HepG2 (cell line): ENCODE results near the gene MT1F. TPM values are rescaled to one million over a fixed set of nuclear protein-coding genes. Genes with fewer than 3 reads are reported as not detected.

Experiments
- BATF2 ChIP-seq: sonication (generic); formaldehyde crosslinking; IDR thresholded peaks from 2 replicates; pipeline ENCODE4 v1.8.0; 2022; ENCODE audit warnings: mild to moderate bottlenecking, missing genetic modification reagents, moderate library complexity
- CEBPB ChIP-seq: IDR thresholded peaks from 2 replicates; pipeline ENCODE4 v1.6.1; 2011; ENCODE audit warnings: low read depth, low read length, improper control_type of control experiment, borderline replicate concordance
- DRAP1 ChIP-seq: IDR thresholded peaks from 2 replicates; pipeline ENCODE4 v1.6.1; 2016; ENCODE audit warnings: missing genetic modification reagents, missing compliant biosample characterization
- HMGXB4 ChIP-seq, 2 experiments: sonication (generic) in 1 of 2; formaldehyde crosslinking in 1 of 2; IDR thresholded peaks; 2 replicates each; pipeline versions ENCODE4 v1.4.0 to v1.6.1; 2018 to 2020; ENCODE audit warnings: missing genetic modification reagents in 2 of 2, borderline replicate concordance in 1 of 2, low read depth in 1 of 2, mild to moderate bottlenecking in 1 of 2, missing biosample characterization in 1 of 2
- HOXA7 ChIP-seq: sonication (generic); formaldehyde crosslinking; IDR thresholded peaks from 2 replicates; pipeline ENCODE4 v1.8.1; 2022; ENCODE audit warnings: mild to moderate bottlenecking, missing genetic modification reagents, moderate library complexity
- HOXA9 ChIP-seq: sonication (generic); formaldehyde crosslinking; IDR thresholded peaks from 2 replicates; pipeline ENCODE4 v1.8.1; 2022; ENCODE audit warnings: missing genetic modification reagents, mild to moderate bottlenecking, moderate library complexity, borderline replicate concordance
- HOXD1 ChIP-seq: sonication (generic); formaldehyde crosslinking; IDR thresholded peaks from 2 replicates; pipeline ENCODE4 v1.5.0; 2020; ENCODE audit warnings: missing genetic modification reagents
- IRX3 ChIP-seq: sonication (generic); formaldehyde crosslinking; IDR thresholded peaks from 2 replicates; pipeline ENCODE4 v1.8.1; 2023; ENCODE audit warnings: mild to moderate bottlenecking, low read depth, missing genetic modification reagents, borderline replicate concordance
- JUN ChIP-seq: sonication (generic); formaldehyde crosslinking; IDR thresholded peaks from 2 replicates; pipeline ENCODE4 v1.4.0; 2020; ENCODE audit warnings: mild to moderate bottlenecking, missing genetic modification reagents
- KDM1A ChIP-seq: IDR thresholded peaks from 2 replicates; pipeline ENCODE4 v1.6.1; 2016; ENCODE audit warnings: missing compliant biosample characterization
- KLF13 ChIP-seq: sonication (generic); formaldehyde crosslinking; IDR thresholded peaks from 2 replicates; pipeline ENCODE4 v1.4.0; 2020; ENCODE audit warnings: mild to moderate bottlenecking, missing genetic modification reagents
- KMT2B ChIP-seq: IDR thresholded peaks from 2 replicates; pipeline ENCODE4 v1.6.1; 2016; ENCODE audit warnings: missing genetic modification reagents, missing compliant biosample characterization
- MIXL1 ChIP-seq: IDR thresholded peaks from 2 replicates; pipeline ENCODE4 v1.6.1; 2016
- SMARCE1 ChIP-seq: fragments of 450-650 bp; IDR thresholded peaks from 2 replicates; pipeline ENCODE4 v1.6.1; 2017; ENCODE audit warnings: borderline replicate concordance
- SOX5 ChIP-seq: IDR thresholded peaks from 2 replicates; pipeline ENCODE4 v1.6.1; 2016; ENCODE audit warnings: borderline replicate concordance
- TAF1 ChIP-seq: sonication (generic); formaldehyde crosslinking; IDR thresholded peaks from 2 replicates; pipeline ENCODE4 v1.4.0; 2020; ENCODE audit warnings: missing genetic modification reagents
- ZBTB38 ChIP-seq: sonication (generic); formaldehyde crosslinking; IDR thresholded peaks from 2 replicates; pipeline ENCODE4 v1.5.1; 2020; ENCODE audit warnings: mild to moderate bottlenecking, missing genetic modification reagents
- ZNF224 ChIP-seq: sonication (generic); formaldehyde crosslinking; IDR thresholded peaks from 2 replicates; pipeline ENCODE4 v1.5.0; 2020; ENCODE audit warnings: mild to moderate bottlenecking, missing genetic modification reagents
- ZNF354B ChIP-seq: sonication (generic); formaldehyde crosslinking; IDR thresholded peaks from 2 replicates; pipeline ENCODE4 v1.8.0; 2022; ENCODE audit warnings: mild to moderate bottlenecking, missing genetic modification reagents
- polyA plus RNA-seq, 8 experiments: library from polyadenylated mRNA; depleted of rRNA in 3 of 8; stranded (reverse) in 7 of 8; unstranded in 1 of 8; fragments of >200 nt; fragmentation: Illumina TruSeq in 4 of 8; extraction: Trizol in 4 of 8; gene quantifications; 2 replicates each; pipeline versions ENCODE4 v1.2.1 to v1.2.3, GENCODE V29; 2011 to 2016; ENCODE audit warnings: low read depth in 4 of 8, missing spikeins in 1 of 8, mixed read lengths in 1 of 8; ENCODE audit not compliant: insufficient read depth in 1 of 8
- total RNA-seq, 5 experiments: library from RNA; depleted of rRNA; stranded (reverse); fragments of >200 nt; fragmentation: Illumina TruSeq; extraction: Trizol; gene quantifications; 2 replicates each; pipeline ENCODE4 v1.2.3, GENCODE V29; 2016; ENCODE audit warnings: low read depth in 1 of 5
- TF ChIP-seq, protein P1 (sequence below): sonication (generic); formaldehyde crosslinking; IDR thresholded peaks from 2 replicates; pipeline ENCODE4 v1.5.0; 2020; ENCODE audit warnings: missing genetic modification reagents
- TF ChIP-seq, protein P2 (sequence below): sonication (generic); formaldehyde crosslinking; IDR thresholded peaks from 2 replicates; pipeline ENCODE4 v1.8.0; 2022; ENCODE audit warnings: missing genetic modification reagents, mild to moderate bottlenecking, inconsistent platforms, borderline replicate concordance

MT1F gene
- total and polyA plus RNA-seq, 2 of the 13 experiments (the other 11 are each of a cell fraction or from before 2014, with no cell fraction given), result 1.9 to 169 TPM

DNA sequence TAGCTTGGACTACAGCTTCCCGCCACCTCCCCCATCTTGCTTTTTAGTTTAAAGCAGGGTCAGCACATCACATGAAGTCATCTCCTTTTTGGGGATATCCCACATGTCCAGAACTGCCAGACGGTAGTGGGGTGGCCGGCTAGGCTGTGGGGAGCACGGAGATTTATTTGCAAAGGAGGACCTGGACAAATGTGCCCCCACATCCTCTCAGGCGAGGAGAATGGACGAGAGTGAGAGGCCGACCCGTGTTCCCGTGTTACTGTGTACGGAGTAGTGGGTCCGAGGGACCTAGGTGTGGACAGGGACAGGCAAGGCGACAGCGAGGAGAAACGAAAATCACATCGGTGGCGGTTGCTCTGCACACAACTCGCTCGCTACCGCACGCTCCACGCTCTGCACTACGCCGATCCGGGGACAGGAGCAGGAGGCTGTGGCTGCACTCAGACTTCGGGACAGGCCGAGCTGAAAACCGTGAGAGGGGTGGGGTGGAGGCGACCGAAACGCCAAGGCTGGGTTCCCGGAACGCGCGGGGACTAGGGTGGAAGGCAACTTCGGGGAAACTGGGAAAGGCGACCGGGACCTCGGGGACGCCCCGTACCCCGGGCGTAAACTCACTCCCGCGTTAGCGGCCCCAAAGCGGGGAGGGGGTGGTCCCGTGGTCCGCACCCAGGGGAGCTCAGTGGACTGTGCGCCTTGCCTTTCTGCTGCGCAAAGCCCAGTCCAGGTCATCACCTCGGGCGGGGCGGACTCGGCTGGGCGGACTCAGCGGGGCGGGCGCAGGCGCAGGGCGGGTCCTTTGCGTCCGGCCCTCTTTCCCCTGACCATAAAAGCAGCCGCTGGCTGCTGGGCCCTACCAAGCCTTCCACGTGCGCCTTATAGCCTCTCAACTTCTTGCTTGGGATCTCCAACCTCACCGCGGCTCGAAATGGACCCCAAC, 19.7 kb upstream of the MT1F start, which contains the start of gene MT1A (continued):
- TF ChIP-seq KMT2B, result no peak
- peak; percentile 87 for TF ChIP-seq ZBTB38 (CRISPR knock-in tag)
- no peak for TF ChIP-seq HOXA7
- peak; percentile 73 for TF ChIP-seq DRAP1 (CRISPR knock-in tag)
- TF ChIP-seq ZNF354B (CRISPR knock-in tag), result 0 out of 2 replicates have a peak, but pooled peaks have one; percentile 25
- TF ChIP-seq SOX5 (CRISPR knock-in tag), result peak; percentile 9; the same call in 1 of the 2 replicates
- peak; percentile 32; the same call in 1 of the 2 replicates for TF ChIP-seq TAF1 (CRISPR knock-in tag)
- TF ChIP-seq, protein P1, sequence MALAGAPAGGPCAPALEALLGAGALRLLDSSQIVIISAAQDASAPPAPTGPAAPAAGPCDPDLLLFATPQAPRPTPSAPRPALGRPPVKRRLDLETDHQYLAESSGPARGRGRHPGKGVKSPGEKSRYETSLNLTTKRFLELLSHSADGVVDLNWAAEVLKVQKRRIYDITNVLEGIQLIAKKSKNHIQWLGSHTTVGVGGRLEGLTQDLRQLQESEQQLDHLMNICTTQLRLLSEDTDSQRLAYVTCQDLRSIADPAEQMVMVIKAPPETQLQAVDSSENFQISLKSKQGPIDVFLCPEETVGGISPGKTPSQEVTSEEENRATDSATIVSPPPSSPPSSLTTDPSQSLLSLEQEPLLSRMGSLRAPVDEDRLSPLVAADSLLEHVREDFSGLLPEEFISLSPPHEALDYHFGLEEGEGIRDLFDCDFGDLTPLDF (CRISPR knock-in tag), result no peak
- TF ChIP-seq CEBPB, result no peak
- TF ChIP-seq HOXA9 (CRISPR knock-in tag), result no peak
- TF ChIP-seq MIXL1 (CRISPR knock-in tag), result no peak
- TF ChIP-seq, protein P2, sequence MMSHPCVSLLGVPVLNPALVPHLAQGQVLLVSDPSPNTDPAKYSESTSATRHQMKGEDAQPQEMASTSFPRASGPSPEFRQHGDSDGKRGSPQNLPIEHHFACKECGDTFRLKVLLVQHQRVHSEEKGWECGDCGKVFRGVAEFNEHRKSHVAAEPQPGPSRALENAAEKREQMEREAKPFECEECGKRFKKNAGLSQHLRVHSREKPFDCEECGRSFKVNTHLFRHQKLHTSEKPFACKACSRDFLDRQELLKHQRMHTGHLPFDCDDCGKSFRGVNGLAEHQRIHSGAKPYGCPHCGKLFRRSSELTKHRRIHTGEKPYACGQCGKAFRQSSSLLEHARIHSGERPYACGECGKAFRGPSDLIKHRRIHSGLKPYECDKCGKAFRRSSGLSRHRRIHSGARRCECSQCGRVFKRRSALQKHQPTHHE (CRISPR knock-in tag), result no peak
- no peak for TF ChIP-seq IRX3 (CRISPR knock-in tag)
- TF ChIP-seq HOXD1 (CRISPR knock-in tag), result 0 out of 2 replicates have a peak, but pooled peaks have one; percentile 35
- no peak for TF ChIP-seq KLF13
- TF ChIP-seq SMARCE1, result no peak
- no peak for TF ChIP-seq KDM1A (CRISPR knock-in tag)
- TF ChIP-seq JUN (CRISPR knock-in tag), result no peak
- no peak for TF ChIP-seq BATF2 (CRISPR knock-in tag)
- 0 out of 4 replicates have a peak, but pooled peaks of 1 of the 2 experiments have one; percentile 21 for TF ChIP-seq HMGXB4 (CRISPR knock-in tag; IDR thresholded peaks at IDR 0.05; ENCODE audit: borderline replicate concordance in 1 of 2, low read depth in 1 of 2)
- TF ChIP-seq ZNF224, result no peak
